ENCODE data around the gene OSTN. TPM values are rescaled to one million over a fixed set of nuclear protein-coding genes. Genes with fewer than 3 reads are reported as not detected.
A peak's percentile ranks its signal among the peaks of the same experiment; 100 is the strongest.

Gene OSTN
- total RNA-seq (2021; ENCODE audit: unreplicated experiment) (not detected), Bru-seq, nascent RNA (percentile 4 among the genes with signal in this experiment), BruChase-seq, experiment 1, labeled RNA remaining after a 2-hour chase (not detected), BruChase-seq, experiment 2, labeled RNA remaining after a 6-hour chase (percentile 3 among the genes with signal in this experiment)
- not detected for polyA plus RNA-seq (2012; ENCODE audit: insufficient read length)
- long read RNA-seq: 0 reads

GRCh38 chr3:191198932-191199331 lies at the start of gene OSTN:
Gene OSTN, plus strand, starts transcription at chr3:191199241. Its CDS starts 13,292 bp downstream, at chr3:191212533.
- Histone ChIP-seq H3K36me3 (ENCODE audit: control insufficient read depth, insufficient read depth, low read length) (no peaks in the 10 kb centered on the region), H3K27me3 (ENCODE audit: control insufficient read depth, insufficient read depth, low read length) (no peaks in the 10 kb centered on the region)
- POLR2A ChIA-PET: no interaction called here

GRCh38 chr3:191151653-191152052 lies 47.4 kb upstream of the OSTN start:
- no peak overlapping the region for H3K27ac ChIP-seq (ENCODE audit: low read length)
- in situ Hi-C loops (cut with HindIII; ENCODE audit: low pct_unique_long_range_greater_than_20kb, low sequenced_read_pairs) (no loop called here), intact Hi-C loops (cut with micrococcal nuclease; ENCODE audit: unreplicated experiment) (no loop called here)
- ChIA-PET CTCF (no interaction called here), POLR2A (no interaction called here)
- no TSS peak for BruUV-seq (replicated peaks)
- DNase-seq (ENCODE audit: low read depth, low spot score) (no peak), ATAC-seq (no peak)
- peaks cover 27% of the 10 kb centered on the region; the same call in 1 of the 2 replicates for H3K9me3 ChIP-seq (ENCODE audit: control insufficient read depth, insufficient read depth, low read depth, low read length)
- no peak for TF ChIP-seq REST (IDR thresholded peaks at IDR 0.05; ENCODE audit: insufficient read depth in 1 of 2, low read depth in 2 of 2, low read length in 1 of 2)
- TF ChIP-seq TCF7L2 (IDR thresholded peaks at IDR 0.05; ENCODE audit: low read depth, low read length): no peak
- TF ChIP-seq SIN3A (IDR thresholded peaks at IDR 0.05; ENCODE audit: borderline replicate concordance, insufficient read depth, low read depth, low read length): no peak
- no peak for TF ChIP-seq POLR2AphosphoS5 (IDR thresholded peaks at IDR 0.05; ENCODE audit: low read depth, low read length)
- no peak for TF ChIP-seq CTCF (IDR thresholded peaks at IDR 0.05)
- H3K36me3 ChIP-seq (ENCODE audit: control insufficient read depth, insufficient read depth, low read length): no peaks in the 10 kb centered on the region
- H3K4me1 ChIP-seq (ENCODE audit: control insufficient read depth, insufficient read depth, low read length): no peaks in the 10 kb centered on the region
- no peak overlapping the region for H3K4me3 ChIP-seq (ENCODE audit: low read depth in 2 of 2, low read length in 2 of 2)
- H3K27me3 ChIP-seq (ENCODE audit: control insufficient read depth, insufficient read depth, low read length): no peaks in the 10 kb centered on the region

More at GRCh38 chr3:191198932-191199331, at the start of gene OSTN:
- BruUV-seq (replicated peaks): no TSS peak
- intact Hi-C loops (cut with micrococcal nuclease; ENCODE audit: unreplicated experiment) (no loop called here), in situ Hi-C loops (cut with HindIII; ENCODE audit: low pct_unique_long_range_greater_than_20kb, low sequenced_read_pairs) (no loop called here)
- no peak for DNase-seq (ENCODE audit: low read depth, low spot score)
- H3K27ac ChIP-seq (ENCODE audit: low read length): no peak within 1 kb of the TSS
- CTCF ChIA-PET: no interaction called here
- H3K4me3 ChIP-seq (ENCODE audit: low read depth in 2 of 2, low read length in 2 of 2): no peak within 1 kb of the TSS
- TF ChIP-seq CTCF (IDR thresholded peaks at IDR 0.05): no peak
- no peak for TF ChIP-seq REST (IDR thresholded peaks at IDR 0.05; ENCODE audit: insufficient read depth in 1 of 2, low read depth in 2 of 2, low read length in 1 of 2)
- no peak for TF ChIP-seq SIN3A (IDR thresholded peaks at IDR 0.05; ENCODE audit: borderline replicate concordance, insufficient read depth, low read depth, low read length)
- TF ChIP-seq POLR2AphosphoS5 (IDR thresholded peaks at IDR 0.05; ENCODE audit: low read depth, low read length): no peak
- no peak for TF ChIP-seq TCF7L2 (IDR thresholded peaks at IDR 0.05; ENCODE audit: low read depth, low read length)
- no peak for ATAC-seq
- H3K4me1 ChIP-seq (ENCODE audit: control insufficient read depth, insufficient read depth, low read length): no peaks in the 10 kb centered on the region
- no peaks in the 10 kb centered on the region for H3K9me3 ChIP-seq (ENCODE audit: control insufficient read depth, insufficient read depth, low read depth, low read length)
